Keratinocyte (primary cell): Measurements from ENCODE around the gene LHX5. TPM values are rescaled to one million over a fixed set of nuclear protein-coding genes. Genes with fewer than 3 reads are reported as not detected.

Experiments
- DNase-seq: peaks from one replicate; pipeline ENCODE4 v3.0.0-alpha.2; 2011; ENCODE audit warnings: low read depth, missing footprints, low spot score
- FAIRE-seq: peaks from 2 replicates; lab custom pipeline; 2011; peaks lifted over from hg19 to GRCh38; lab: Jason Lieb, UNC
- H2AFZ ChIP-seq: 2 replicates; pipeline ENCODE4 v1.6.0; 2012; ENCODE audit warnings: low read length, control low read depth, inconsistent platforms; ENCODE audit not compliant: control insufficient read depth
- H3K27ac ChIP-seq: 2 replicates; pipeline ENCODE4 v1.5.1; 2011; ENCODE audit warnings: low read length; ENCODE audit not compliant: control insufficient read depth, insufficient read depth
- H3K27me3 ChIP-seq: 3 replicates; pipeline ENCODE4 v1.6.0; 2011; ENCODE audit warnings: low read length; ENCODE audit not compliant: control insufficient read depth, insufficient read depth; ENCODE audit errors: extremely low read depth
- H3K36me3 ChIP-seq, 2 experiments: 2 replicates in 1 of 2; 3 replicates in 1 of 2; pipeline ENCODE4 v1.5.1; 2011; ENCODE audit warnings: low read length in 2 of 2, mild to moderate bottlenecking in 1 of 2; ENCODE audit not compliant: control insufficient read depth in 2 of 2, insufficient read depth in 2 of 2; ENCODE audit errors: extremely low read depth in 1 of 2
- H3K4me1 ChIP-seq: 3 replicates; pipeline ENCODE4 v1.5.1; 2011; ENCODE audit warnings: low read length; ENCODE audit not compliant: control insufficient read depth, insufficient read depth; ENCODE audit errors: extremely low read depth
- H3K4me2 ChIP-seq: 3 replicates; pipeline ENCODE4 v1.6.0; 2011; ENCODE audit warnings: low read depth, low read length; ENCODE audit not compliant: control insufficient read depth, insufficient read depth; ENCODE audit errors: extremely low read depth
- H3K4me3 ChIP-seq, 3 experiments: fragments of 200-600 bp in 1 of 3; sonication (generic) in 1 of 3; 2 replicates in 2 of 3; 3 replicates in 1 of 3; pipeline ENCODE4 v1.5.1; 2011 to 2016; ENCODE audit warnings: low read length in 3 of 3, mild to moderate bottlenecking in 3 of 3, control low read depth in 2 of 3, inconsistent platforms in 1 of 3, low read depth in 1 of 3, mixed read lengths in 1 of 3, mixed run types in 1 of 3, moderate library complexity in 1 of 3; ENCODE audit not compliant: control insufficient read depth in 2 of 3, insufficient read depth in 2 of 3; ENCODE audit errors: extremely low read depth in 1 of 3
- H3K79me2 ChIP-seq: 2 replicates; pipeline ENCODE4 v1.6.0; 2012; ENCODE audit warnings: low read length; ENCODE audit not compliant: control insufficient read depth, insufficient read depth
- H3K9ac ChIP-seq: 3 replicates; pipeline ENCODE4 v1.6.0; 2011; ENCODE audit warnings: low read length; ENCODE audit not compliant: control insufficient read depth, insufficient read depth; ENCODE audit errors: extremely low read depth
- H3K9me1 ChIP-seq: 3 replicates; pipeline ENCODE4 v1.6.0; 2011; ENCODE audit warnings: low read length; ENCODE audit not compliant: control insufficient read depth, insufficient read depth; ENCODE audit errors: extremely low read depth
- H3K9me3 ChIP-seq: 2 replicates; pipeline ENCODE4 v1.5.1; 2012; ENCODE audit warnings: low read depth, low read length; ENCODE audit not compliant: control insufficient read depth
- H4K20me1 ChIP-seq: 3 replicates; pipeline ENCODE4 v1.6.0; 2011; ENCODE audit warnings: low read length; ENCODE audit not compliant: control insufficient read depth, insufficient read depth; ENCODE audit errors: extremely low read depth
- EZH2 ChIP-seq: IDR thresholded peaks from one replicate; pipeline ENCODE4 v1.6.1; 2012; ENCODE audit warnings: inconsistent platforms, mild to moderate bottlenecking, low read length, moderate library complexity
- dilution Hi-C: fragments of 300-500 bp; cut with MboI; formaldehyde crosslinking; loops from one replicate; pipeline ENCODE4 v1.7.0; 2020; ENCODE audit warnings: low sequenced_read_pairs; ENCODE audit not compliant: extremely low pct_ligation_motif_present
- polyA plus RNA-seq, 5 experiments: library from polyadenylated mRNA; depleted of rRNA in 3 of 5; stranded (reverse) in 3 of 5; stranded (forward) in 1 of 5; unstranded in 1 of 5; fragments of >200 nt; gene quantifications; 1 replicate in 1 of 5; 2 replicates in 3 of 5; 3 replicates in 1 of 5; pipeline versions ENCODE4 v1.2.1 to v1.2.3, GENCODE V29; 2011 to 2012; ENCODE audit warnings: missing spikeins in 2 of 5, low read depth in 1 of 5, low replicate concordance in 1 of 5
- TF ChIP-seq, protein P1 (sequence below), 3 experiments: IDR thresholded peaks in 1 of 3; conservative IDR thresholded peaks in 1 of 3; optimal IDR thresholded peaks in 1 of 3; 2 replicates in 2 of 3; 3 replicates in 1 of 3; pipeline versions ENCODE3 to v1.5.1; 2011; ENCODE audit warnings: low read length in 3 of 3, mild to moderate bottlenecking in 3 of 3, moderate library complexity in 2 of 3, control low read depth in 1 of 3, inconsistent platforms in 1 of 3; ENCODE audit not compliant: insufficient read depth in 2 of 3; ENCODE audit errors: extremely low read depth in 1 of 3

LHX5 gene
- polyA plus RNA-seq, 1 donor (not counting 4 experiments of a cell fraction or from before 2014, with no cell fraction given): 0.04 TPM

- Histone ChIP-seq H3K27me3 (no peaks in the 10 kb centered on the region), H3K9me1 (no peaks in the 10 kb centered on the region), H3K9ac (peak overlapping the region; percentile 67), H3K4me2 (peak overlapping the region; percentile 78), H4K20me1 (no peaks in the 10 kb centered on the region), H3K36me3 (no peaks in the 10 kb centered on the region), H3K4me1 (peaks cover 12% of the 10 kb centered on the region), H3K79me2 (no peaks in the 10 kb centered on the region), H3K4me3 (peak overlapping the region; percentile 48 to 70 (median 64)), H3K27ac (no peak overlapping the region), H2AFZ (no peak overlapping the region), H3K9me3 (no peaks in the 10 kb centered on the region)
- DNase-seq: no peak
- dilution Hi-C loops: no loop called here
- FAIRE-seq: no peak
- TF ChIP-seq, protein P1, sequence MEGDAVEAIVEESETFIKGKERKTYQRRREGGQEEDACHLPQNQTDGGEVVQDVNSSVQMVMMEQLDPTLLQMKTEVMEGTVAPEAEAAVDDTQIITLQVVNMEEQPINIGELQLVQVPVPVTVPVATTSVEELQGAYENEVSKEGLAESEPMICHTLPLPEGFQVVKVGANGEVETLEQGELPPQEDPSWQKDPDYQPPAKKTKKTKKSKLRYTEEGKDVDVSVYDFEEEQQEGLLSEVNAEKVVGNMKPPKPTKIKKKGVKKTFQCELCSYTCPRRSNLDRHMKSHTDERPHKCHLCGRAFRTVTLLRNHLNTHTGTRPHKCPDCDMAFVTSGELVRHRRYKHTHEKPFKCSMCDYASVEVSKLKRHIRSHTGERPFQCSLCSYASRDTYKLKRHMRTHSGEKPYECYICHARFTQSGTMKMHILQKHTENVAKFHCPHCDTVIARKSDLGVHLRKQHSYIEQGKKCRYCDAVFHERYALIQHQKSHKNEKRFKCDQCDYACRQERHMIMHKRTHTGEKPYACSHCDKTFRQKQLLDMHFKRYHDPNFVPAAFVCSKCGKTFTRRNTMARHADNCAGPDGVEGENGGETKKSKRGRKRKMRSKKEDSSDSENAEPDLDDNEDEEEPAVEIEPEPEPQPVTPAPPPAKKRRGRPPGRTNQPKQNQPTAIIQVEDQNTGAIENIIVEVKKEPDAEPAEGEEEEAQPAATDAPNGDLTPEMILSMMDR (optimal IDR thresholded peaks at IDR 0.05 in 1 of 3, IDR thresholded peaks at IDR 0.05 in 1 of 3, conservative IDR thresholded peaks at IDR 0.05 in 1 of 3; ENCODE audit: extremely low read depth in 1 of 3, insufficient read depth in 2 of 3, low read length in 3 of 3): no peak
- no peak for TF ChIP-seq EZH2
These were observed 48.6 kb downstream of the LHX5 start for GRCh38 chr12:113422886-113423669.

GRCh38 chr12:113422030-113422885 lies 49.4 kb downstream of the LHX5 start, which contains the start of gene SDSL:
Gene SDSL, plus strand, starts transcription at chr12:113422380. Its CDS starts 5,603 bp downstream, at chr12:113427983.
- H3K4me3 ChIP-seq: peak within 1 kb of the TSS; percentile 48 to 70 (median 64)
- no peaks in the 10 kb centered on the region for H3K9me1 ChIP-seq
- H4K20me1 ChIP-seq: no peaks in the 10 kb centered on the region
- H3K4me2 ChIP-seq: peak within 1 kb of the TSS; percentile 78
- no peak for TF ChIP-seq EZH2
- TF ChIP-seq, protein P1 (optimal IDR thresholded peaks at IDR 0.05 in 1 of 3, IDR thresholded peaks at IDR 0.05 in 1 of 3, conservative IDR thresholded peaks at IDR 0.05 in 1 of 3; ENCODE audit: extremely low read depth in 1 of 3, insufficient read depth in 2 of 3, low read length in 3 of 3): no peak
- peak; percentile 77 for FAIRE-seq
- peak within 1 kb of the TSS; percentile 67 for H3K9ac ChIP-seq
- peak; percentile 35 for DNase-seq
- no peaks in the 10 kb centered on the region for H3K79me2 ChIP-seq
- H3K27ac ChIP-seq: no peak within 1 kb of the TSS
- no peaks in the 10 kb centered on the region for H3K9me3 ChIP-seq
- H3K4me1 ChIP-seq: peaks cover 12% of the 10 kb centered on the region
- H2AFZ ChIP-seq: peak within 1 kb of the TSS; percentile 79
- peaks cover 5% of the 10 kb centered on the region for H3K27me3 ChIP-seq
- dilution Hi-C loops: no loop called here
- no peaks in the 10 kb centered on the region for H3K36me3 ChIP-seq
